Measurements from ENCODE around the gene C10orf90. TPM values are rescaled to one million over a fixed set of nuclear protein-coding genes. Genes with fewer than 3 reads are reported as not detected.

Gene C10orf90
- total RNA-seq, 1 donor, result 0.72 TPM

DNA sequence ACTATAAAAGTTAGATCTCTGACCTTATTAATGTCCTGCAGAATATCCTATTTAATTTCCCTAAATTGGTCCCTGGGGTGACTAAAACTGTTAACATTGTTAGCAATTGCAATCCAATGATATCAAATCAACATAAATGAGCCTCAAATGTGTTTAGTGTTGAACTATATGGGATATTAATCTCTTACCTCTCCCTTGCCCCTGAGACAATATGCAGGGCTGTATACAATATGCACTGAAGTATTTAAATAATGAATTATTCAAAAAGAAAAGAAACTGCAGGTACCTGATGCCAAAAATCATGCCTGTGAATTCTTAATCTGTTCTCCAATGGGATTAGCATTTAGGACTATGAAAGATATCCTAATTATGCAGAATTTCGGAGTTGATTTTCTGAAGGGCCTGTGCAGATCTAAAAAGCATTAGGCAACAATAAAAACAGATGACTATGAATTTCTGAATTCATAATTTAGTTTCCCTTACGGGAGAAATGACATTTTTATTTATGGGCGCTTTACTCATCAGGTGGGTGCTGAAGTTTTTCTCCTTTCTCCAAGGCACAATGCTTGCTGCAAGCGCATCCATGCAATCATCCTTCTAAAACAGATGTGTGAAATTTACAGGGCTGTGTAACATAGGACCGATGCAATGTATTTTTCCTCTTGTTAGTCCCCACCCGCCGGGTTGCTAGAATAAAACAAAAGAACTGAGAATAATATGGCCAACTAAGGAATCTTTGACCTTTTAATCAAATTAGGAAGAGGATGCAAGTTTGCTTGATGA is 5.4 kb upstream of the C10orf90 start:
- Histone ChIP-seq H4K20me1 (ENCODE audit: insufficient read depth, low read length) (no peaks in the 10 kb centered on the region), H3K4me3 (ENCODE audit: insufficient read depth, low read length) (no peak overlapping the region), H3K27ac (ENCODE audit: low read depth, low read length) (no peak overlapping the region), H3K27me3 (ENCODE audit: insufficient read depth, low read length) (peaks cover 3% of the 10 kb centered on the region), H3K36me3 (ENCODE audit: insufficient read depth, low read length) (no peaks in the 10 kb centered on the region), H3K79me2 (ENCODE audit: insufficient read depth, low read length) (no peaks in the 10 kb centered on the region), H3K4me2 (ENCODE audit: insufficient read depth, low read length) (no peak overlapping the region), H2AFZ (ENCODE audit: low read length) (no peak overlapping the region), H3K9me3 (ENCODE audit: low read depth, low read length) (no peaks in the 10 kb centered on the region), H3K4me1 (ENCODE audit: insufficient read depth, low read length) (no peaks in the 10 kb centered on the region)
- DNase-seq (ENCODE audit: insufficient read length, low spot score, missing footprints), result no peak
- TF ChIP-seq, protein P1, sequence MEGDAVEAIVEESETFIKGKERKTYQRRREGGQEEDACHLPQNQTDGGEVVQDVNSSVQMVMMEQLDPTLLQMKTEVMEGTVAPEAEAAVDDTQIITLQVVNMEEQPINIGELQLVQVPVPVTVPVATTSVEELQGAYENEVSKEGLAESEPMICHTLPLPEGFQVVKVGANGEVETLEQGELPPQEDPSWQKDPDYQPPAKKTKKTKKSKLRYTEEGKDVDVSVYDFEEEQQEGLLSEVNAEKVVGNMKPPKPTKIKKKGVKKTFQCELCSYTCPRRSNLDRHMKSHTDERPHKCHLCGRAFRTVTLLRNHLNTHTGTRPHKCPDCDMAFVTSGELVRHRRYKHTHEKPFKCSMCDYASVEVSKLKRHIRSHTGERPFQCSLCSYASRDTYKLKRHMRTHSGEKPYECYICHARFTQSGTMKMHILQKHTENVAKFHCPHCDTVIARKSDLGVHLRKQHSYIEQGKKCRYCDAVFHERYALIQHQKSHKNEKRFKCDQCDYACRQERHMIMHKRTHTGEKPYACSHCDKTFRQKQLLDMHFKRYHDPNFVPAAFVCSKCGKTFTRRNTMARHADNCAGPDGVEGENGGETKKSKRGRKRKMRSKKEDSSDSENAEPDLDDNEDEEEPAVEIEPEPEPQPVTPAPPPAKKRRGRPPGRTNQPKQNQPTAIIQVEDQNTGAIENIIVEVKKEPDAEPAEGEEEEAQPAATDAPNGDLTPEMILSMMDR (IDR thresholded peaks at IDR 0.05; ENCODE audit: extremely low read depth, low read depth, low read length), result no peak

DNA sequence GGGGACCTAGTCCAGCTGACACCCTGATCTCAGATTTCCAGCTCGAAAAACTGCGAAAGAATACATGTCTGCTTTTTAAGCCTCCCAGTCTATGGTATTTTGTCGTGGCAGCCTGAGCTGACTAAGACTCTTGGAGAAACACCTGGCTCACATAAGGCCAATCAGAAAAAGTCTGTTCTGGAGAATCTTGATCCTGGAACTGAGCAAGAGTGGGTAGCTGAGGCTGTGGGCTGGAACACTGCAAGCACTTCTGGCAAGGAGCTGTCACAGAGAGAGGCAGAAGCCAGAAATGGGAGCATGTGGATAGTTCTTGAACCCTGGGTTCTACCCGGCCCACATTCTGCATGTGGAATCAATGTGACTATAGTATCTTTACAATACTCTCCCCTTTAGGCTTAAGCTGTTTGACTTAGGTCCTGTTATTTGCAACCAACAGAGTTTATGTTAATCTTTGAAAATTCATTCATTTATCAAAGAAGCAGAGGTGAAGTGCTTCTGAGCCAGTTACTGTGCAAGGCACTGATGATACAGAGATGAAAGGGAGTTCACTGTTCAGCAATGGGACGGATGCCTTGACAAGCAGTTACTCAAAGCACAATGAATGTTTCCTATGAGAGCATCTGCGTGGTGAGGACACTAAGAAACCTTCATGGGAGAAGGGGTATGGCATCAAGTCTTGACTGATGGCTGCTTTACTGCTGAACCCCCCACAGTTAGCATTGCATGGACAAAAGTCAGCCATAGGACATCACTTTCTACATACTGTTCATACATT is 4.4 kb upstream of the C10orf90 start:
- Histone ChIP-seq H3K9me3 (ENCODE audit: low read depth, low read length) (no peaks in the 10 kb centered on the region), H3K36me3 (ENCODE audit: insufficient read depth, low read length) (no peaks in the 10 kb centered on the region), H3K79me2 (ENCODE audit: insufficient read depth, low read length) (no peaks in the 10 kb centered on the region), H4K20me1 (ENCODE audit: insufficient read depth, low read length) (no peaks in the 10 kb centered on the region), H3K4me3 (ENCODE audit: insufficient read depth, low read length) (no peak overlapping the region), H3K4me2 (ENCODE audit: insufficient read depth, low read length) (no peak overlapping the region), H3K4me1 (ENCODE audit: insufficient read depth, low read length) (no peaks in the 10 kb centered on the region), H3K27me3 (ENCODE audit: insufficient read depth, low read length) (peaks cover 8% of the 10 kb centered on the region), H2AFZ (ENCODE audit: low read length) (no peak overlapping the region), H3K27ac (ENCODE audit: low read depth, low read length) (no peak overlapping the region)
- no peak for DNase-seq (ENCODE audit: insufficient read length, low spot score, missing footprints)
- TF ChIP-seq, protein P1 (IDR thresholded peaks at IDR 0.05; ENCODE audit: extremely low read depth, low read depth, low read length), result no peak

DNA sequence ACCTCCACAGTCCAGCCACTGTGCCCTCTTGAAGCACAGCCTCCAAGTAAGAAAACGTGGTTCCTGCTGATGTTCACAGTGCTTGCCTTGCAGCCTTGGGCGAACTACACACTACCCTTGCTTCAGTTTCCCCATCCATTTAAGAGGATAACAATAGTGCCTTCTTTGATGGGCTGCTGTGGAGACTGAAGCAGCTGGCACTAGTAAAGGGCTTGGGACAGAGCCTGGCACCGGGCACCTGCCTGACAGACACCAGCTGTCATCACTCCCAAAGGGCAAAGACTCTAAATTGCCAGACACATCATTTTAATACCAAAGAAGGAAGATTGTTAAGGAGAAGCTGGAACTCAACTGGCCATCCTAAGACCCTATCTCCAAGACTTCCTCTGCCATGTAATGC is 3.1 kb upstream of the C10orf90 start:
- no peak overlapping the region for H2AFZ ChIP-seq (ENCODE audit: low read length)
- no peaks in the 10 kb centered on the region for H3K4me1 ChIP-seq (ENCODE audit: insufficient read depth, low read length)
- no peaks in the 10 kb centered on the region for H3K36me3 ChIP-seq (ENCODE audit: insufficient read depth, low read length)
- H4K20me1 ChIP-seq (ENCODE audit: insufficient read depth, low read length), result no peaks in the 10 kb centered on the region
- no peaks in the 10 kb centered on the region for H3K9me3 ChIP-seq (ENCODE audit: low read depth, low read length)
- H3K27ac ChIP-seq (ENCODE audit: low read depth, low read length), result no peak overlapping the region
- no peaks in the 10 kb centered on the region for H3K79me2 ChIP-seq (ENCODE audit: insufficient read depth, low read length)
- no peak for DNase-seq (ENCODE audit: insufficient read length, low spot score, missing footprints)
- H3K4me2 ChIP-seq (ENCODE audit: insufficient read depth, low read length), result no peak overlapping the region
- H3K4me3 ChIP-seq (ENCODE audit: insufficient read depth, low read length), result no peak overlapping the region
- H3K27me3 ChIP-seq (ENCODE audit: insufficient read depth, low read length), result peaks cover 10% of the 10 kb centered on the region
- TF ChIP-seq, protein P1 (IDR thresholded peaks at IDR 0.05; ENCODE audit: extremely low read depth, low read depth, low read length), result no peak

DNA sequence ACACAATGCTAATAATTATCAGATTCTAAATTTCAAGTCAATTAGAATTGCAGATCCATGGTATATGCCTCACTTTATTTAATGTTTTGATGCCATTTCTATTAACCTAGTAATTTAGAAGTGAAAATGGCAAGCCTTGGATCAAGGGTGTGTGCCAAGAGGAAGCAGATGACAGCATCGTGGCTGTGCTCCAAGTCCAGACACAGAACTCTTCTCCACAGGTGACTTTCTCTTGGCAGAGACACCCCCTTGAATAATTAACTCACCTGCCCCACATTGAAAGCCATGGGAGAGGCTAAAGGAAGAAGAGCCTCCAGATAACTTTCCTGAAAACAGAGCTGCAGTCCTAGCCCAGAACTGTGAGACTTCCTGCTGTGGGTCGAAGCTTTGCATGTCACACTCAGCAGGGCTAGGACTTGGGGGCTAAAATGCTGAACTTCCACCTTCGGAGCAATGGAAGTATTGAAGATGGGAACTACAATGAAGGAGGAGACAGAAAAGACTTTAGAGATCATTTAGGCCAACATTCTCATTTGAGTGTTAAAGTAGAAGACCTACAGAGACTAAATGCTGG is 996 bp upstream of the C10orf90 start:
- Histone ChIP-seq H3K4me2 (ENCODE audit: insufficient read depth, low read length) (no peak overlapping the region), H3K36me3 (ENCODE audit: insufficient read depth, low read length) (no peaks in the 10 kb centered on the region), H3K27me3 (ENCODE audit: insufficient read depth, low read length) (peaks cover 10% of the 10 kb centered on the region), H3K79me2 (ENCODE audit: insufficient read depth, low read length) (no peaks in the 10 kb centered on the region), H4K20me1 (ENCODE audit: insufficient read depth, low read length) (no peaks in the 10 kb centered on the region), H2AFZ (ENCODE audit: low read length) (no peak overlapping the region), H3K4me1 (ENCODE audit: insufficient read depth, low read length) (no peaks in the 10 kb centered on the region), H3K9me3 (ENCODE audit: low read depth, low read length) (no peaks in the 10 kb centered on the region), H3K4me3 (ENCODE audit: insufficient read depth, low read length) (no peak overlapping the region), H3K27ac (ENCODE audit: low read depth, low read length) (no peak overlapping the region)
- DNase-seq (ENCODE audit: insufficient read length, low spot score, missing footprints), result no peak
- TF ChIP-seq, protein P1 (IDR thresholded peaks at IDR 0.05; ENCODE audit: extremely low read depth, low read depth, low read length), result no peak
